Vein endothelial cell (primary cell): Measurements from ENCODE around the gene ALOX12B. TPM values are rescaled to one million over a fixed set of nuclear protein-coding genes. Genes with fewer than 3 reads are reported as not detected.

Experiments
- small RNA-seq: library from RNA; depleted of rRNA; stranded (forward); fragments of <200 nt; gene quantifications from one replicate; pipeline ENCODE3, GENCODE V24; 2012
- total RNA-seq: library from RNA; depleted of rRNA; stranded (reverse); fragments of >200 nt; gene quantifications from 2 replicates; pipeline ENCODE4 v1.2.3, GENCODE V29; 2012

The ALOX12B gene
- total RNA-seq, result not detected in 2 replicates

DNA sequence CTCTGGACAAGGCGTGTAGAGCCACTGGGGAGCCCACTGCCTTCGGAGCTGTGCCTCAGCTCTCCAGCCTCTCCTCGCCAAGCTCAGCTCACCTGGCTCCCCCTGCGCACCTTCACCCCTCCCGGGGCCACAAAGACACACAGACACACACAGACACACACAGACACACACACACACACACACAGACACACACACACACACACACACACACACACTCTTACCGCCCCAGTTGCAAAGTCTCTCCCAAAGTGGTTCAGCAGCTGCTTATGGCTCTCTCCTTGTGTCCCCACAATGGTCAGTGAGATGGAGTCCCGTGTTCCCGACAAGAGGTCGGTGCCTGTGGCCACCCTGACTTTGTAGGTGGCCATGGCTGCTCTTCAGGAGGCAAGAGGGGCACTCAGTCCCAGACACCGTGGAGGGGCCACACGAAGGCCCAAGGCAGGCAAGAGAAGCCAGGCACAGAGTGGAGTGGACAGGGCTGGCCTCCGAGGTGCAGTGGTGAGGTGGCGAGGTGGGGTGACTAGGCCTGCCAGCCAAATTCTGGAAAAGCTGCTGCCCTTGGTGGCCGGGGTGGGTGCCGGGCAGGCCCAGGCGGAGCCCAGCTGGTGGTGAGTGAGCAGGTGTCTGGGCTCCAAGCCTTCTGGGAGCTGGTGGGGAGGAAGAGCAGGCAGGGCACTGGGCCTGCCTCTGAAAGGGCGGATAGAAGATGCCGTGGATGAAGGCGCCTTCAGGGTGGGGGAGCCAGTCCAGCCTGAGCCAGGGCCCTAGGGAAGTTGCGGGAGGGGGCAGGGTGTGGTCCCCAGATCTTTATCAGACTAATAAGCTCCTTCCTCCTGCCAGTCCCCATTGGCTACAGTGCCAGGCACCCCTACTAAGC lies at the start of gene ALOX12B:
Gene ALOX12B, minus strand, starts transcription at position 642 of the 877 bp plus-strand sequence. Its CDS starts 274 bp downstream, at position 368.

GRCh38 chr17:8123695-8124349 lies 36.3 kb upstream of the ALOX12B start, which contains the start of gene HES7:
HES7 (minus strand) TSS chr17:8124106; CDS start chr17:8124084, 22 bp downstream.

DNA sequence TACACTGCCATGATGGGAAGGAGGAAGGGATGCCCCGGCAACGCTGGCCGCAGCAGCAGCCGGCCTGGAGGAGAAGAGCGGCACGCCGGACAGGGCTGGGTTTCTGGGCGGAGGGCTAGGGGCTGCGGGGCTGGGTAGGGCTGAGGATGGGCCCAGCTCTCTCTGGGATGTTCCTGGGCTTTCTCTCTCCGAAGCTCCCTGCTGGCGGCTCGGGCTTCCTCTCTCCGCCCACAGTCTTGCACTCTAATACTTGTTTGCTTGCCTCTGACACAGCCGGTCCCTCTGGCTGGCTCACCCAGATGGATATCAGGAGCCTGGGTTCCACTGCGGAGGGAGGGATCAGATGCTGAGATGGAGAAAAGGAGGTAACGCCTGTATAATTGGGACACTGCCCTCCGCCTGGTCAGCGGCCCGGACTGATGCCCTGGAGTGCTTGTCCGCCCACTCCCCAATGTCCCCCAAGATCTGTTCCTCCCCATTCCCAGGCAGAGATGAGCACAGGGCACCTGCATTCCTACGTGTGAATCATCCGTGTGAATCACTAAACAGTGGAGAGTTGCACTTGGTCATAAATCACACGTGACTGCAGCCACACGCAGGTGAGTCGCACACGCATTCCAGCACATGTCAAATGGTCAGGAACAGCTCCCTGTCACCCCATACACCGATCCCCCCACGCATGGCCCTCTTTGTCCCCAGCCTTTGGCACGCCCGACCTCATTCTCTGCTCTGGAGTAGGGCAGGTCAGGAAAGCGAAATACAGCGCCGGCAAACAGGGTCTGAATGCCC lies 30.7 kb upstream of the ALOX12B start, which contains the start of gene ALOXE3:
Gene ALOXE3, minus strand, starts transcription at position 535 of the 789 bp plus-strand sequence. Its CDS starts 524 bp downstream, at position 11.

DNA sequence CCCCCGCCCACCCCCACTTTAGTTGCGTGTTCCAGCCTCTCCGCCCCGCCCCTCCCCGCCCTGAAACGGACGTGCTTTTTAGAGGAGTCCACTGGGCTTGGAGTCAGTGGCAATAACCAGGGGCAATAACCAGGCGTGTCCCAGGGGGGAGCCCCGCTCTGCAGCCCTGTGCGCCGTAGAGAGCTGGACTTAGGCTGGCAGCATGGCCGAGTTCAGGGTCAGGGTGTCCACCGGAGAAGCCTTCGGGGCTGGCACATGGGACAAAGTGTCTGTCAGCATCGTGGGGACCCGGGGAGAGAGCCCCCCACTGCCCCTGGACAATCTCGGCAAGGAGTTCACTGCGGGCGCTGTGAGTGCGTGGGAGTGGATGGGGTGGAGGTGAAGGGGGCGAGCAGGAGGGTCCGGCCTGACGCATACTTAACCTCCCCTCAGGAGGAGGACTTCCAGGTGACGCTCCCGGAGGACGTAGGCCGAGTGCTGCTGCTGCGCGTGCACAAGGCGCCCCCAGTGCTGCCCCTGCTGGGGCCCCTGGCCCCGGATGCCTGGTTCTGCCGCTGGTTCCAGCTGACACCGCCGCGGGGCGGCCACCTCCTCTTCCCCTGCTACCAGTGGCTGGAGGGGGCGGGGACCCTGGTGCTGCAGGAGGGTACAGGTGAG lies 48.4 kb downstream of the ALOX12B start, which contains the start of gene ALOX15B:
Gene ALOX15B, plus strand, starts transcription at position 106 of the 657 bp plus-strand sequence. Its CDS starts 97 bp downstream, at position 203.

Small RNAs within 50 kb of the gene (small RNA-seq; reads per million reads assigned to genes)
- not detected for gene MIR4314

Other genes starting within 250 kb of the ALOX12B start
- 26.5 and 43.0 TPM in 2 replicates for gene TMEM88, start 232.7 kb downstream of the ALOX12B start, total RNA-seq
- 62.8 and 67.9 TPM in 2 replicates for gene NAA38, start 230.2 kb downstream of the ALOX12B start, total RNA-seq
- gene CYB5D1, start 229.7 kb downstream of the ALOX12B start, total RNA-seq, result 9.5 and 12.0 TPM in 2 replicates
- 82.6 and 124 TPM in 2 replicates for gene CHD3, start 198.9 kb downstream of the ALOX12B start, total RNA-seq
- 0.76 and 0.98 TPM in 2 replicates for gene RNF227, start 171.4 kb downstream of the ALOX12B start, total RNA-seq
- gene KCNAB3, start 157.9 kb downstream of the ALOX12B start, total RNA-seq, result 0.98 and 1.2 TPM in 2 replicates
- gene TRAPPC1, start 155.8 kb downstream of the ALOX12B start, total RNA-seq, result 46.1 and 49.6 TPM in 2 replicates
- gene CNTROB, start 155.5 kb downstream of the ALOX12B start, total RNA-seq, result 20.3 and 21.0 TPM in 2 replicates
- gene GUCY2D, start 85.1 kb downstream of the ALOX12B start, total RNA-seq, result not detected in 2 replicates
- gene ALOX15B, start 48.7 kb downstream of the ALOX12B start, total RNA-seq, result not detected in 2 replicates
- gene ALOXE3, start 30.8 kb upstream of the ALOX12B start, total RNA-seq, result under 0.01 TPM in 1 of 2 replicates, not detected in the other
- gene HES7, start 36.4 kb upstream of the ALOX12B start, total RNA-seq, result 0.19 and 0.33 TPM in 2 replicates
- 9.9 and 12.1 TPM in 2 replicates for gene PER1, start 64.7 kb upstream of the ALOX12B start, total RNA-seq
- 5.5 and 5.6 TPM in 2 replicates for gene VAMP2, start 75.2 kb upstream of the ALOX12B start, total RNA-seq
- 17.7 and 19.6 TPM in 2 replicates for gene TMEM107, start 88.7 kb upstream of the ALOX12B start, total RNA-seq
- 10.8 and 11.3 TPM in 2 replicates for gene BORCS6, start 102.5 kb upstream of the ALOX12B start, total RNA-seq
- 17.6 and 26.1 TPM in 2 replicates for gene AURKB, start 122.9 kb upstream of the ALOX12B start, total RNA-seq
- 16.0 and 17.5 TPM in 2 replicates for gene CTC1, start 160.3 kb upstream of the ALOX12B start, total RNA-seq
- 49.6 and 50.2 TPM in 2 replicates for gene PFAS, start 161.6 kb upstream of the ALOX12B start, total RNA-seq
- gene RANGRF, start 201.0 kb upstream of the ALOX12B start, total RNA-seq, result 11.2 and 11.8 TPM in 2 replicates
- gene SLC25A35, start 207.7 kb upstream of the ALOX12B start, total RNA-seq, result 0.67 and 0.98 TPM in 2 replicates
- 38.0 and 42.1 TPM in 2 replicates for gene ARHGEF15, start 222.5 kb upstream of the ALOX12B start, total RNA-seq